Activated CD8-positive, alpha-beta T cell treated with anti-CD3 and anti-CD28 coated beads, Interleukin-2, amount 10 ng/mL, durations not matched to agents 7 days and 5 days (primary cell): ENCODE results near the gene RPS14. TPM values are rescaled to one million over a fixed set of nuclear protein-coding genes. Genes with fewer than 3 reads are reported as not detected.

Experiments used
- ATAC-seq: fragments of 150-1000 bp; cut with Tn5 transposase; one replicate; pipeline ENCODE4 v1.10.0; 2021; ENCODE audit warnings: moderate library complexity
- CTCF ChIA-PET: fragments of 350-600 bp; sonication (Branson Sonifier 250); formaldehyde crosslinking; loops from one replicate; lab custom pipeline; 2021; ENCODE audit warnings: antibody characterized with exemption; lab: Charles Lee
- POLR2A ChIA-PET: fragments of 350-600 bp; sonication (Branson Sonifier 250); formaldehyde crosslinking; loops from one replicate; lab custom pipeline; 2021; ENCODE audit warnings: antibody characterized with exemption; lab: Charles Lee
- DNase-seq: peaks from one replicate; pipeline ENCODE4 v3.0.0-alpha.2; 2020
- H3K27ac Mint-ChIP-seq: one replicate; pipeline ENCODE4 v1.8.0; 2021; ENCODE audit warnings: mild to moderate bottlenecking, mixed read lengths
- H3K27me3 Mint-ChIP-seq: one replicate; pipeline ENCODE4 v1.8.0; 2021; ENCODE audit warnings: low read depth, mixed read lengths
- H3K36me3 Mint-ChIP-seq: one replicate; pipeline ENCODE4 v1.8.0; 2021; ENCODE audit warnings: low read depth, mixed read lengths
- H3K4me1 Mint-ChIP-seq: one replicate; pipeline ENCODE4 v1.8.0; 2021; ENCODE audit warnings: low read depth, mixed read lengths
- H3K4me3 Mint-ChIP-seq: one replicate; pipeline ENCODE4 v1.8.0; 2021; ENCODE audit warnings: mild to moderate bottlenecking, mixed read lengths
- H3K9me3 Mint-ChIP-seq: one replicate; pipeline ENCODE4 v1.8.0; 2022; ENCODE audit warnings: mixed read lengths; ENCODE audit not compliant: insufficient read depth
- total RNA-seq, 2 experiments: library from RNA; stranded (reverse); gene quantifications; one replicate each; pipeline ENCODE4 v1.2.3, GENCODE V29; 2021

RPS14 gene
- total RNA-seq, 2 experiments from 2014 or later: 2,046 to 2,123 TPM

GRCh38 chr5:150443242-150444075 is 6.1 kb downstream of the RPS14 start:
- Mint-ChIP-seq H3K27ac (no peak overlapping the region), H3K36me3 (peaks cover 60% of the 10 kb centered on the region)

DNA sequence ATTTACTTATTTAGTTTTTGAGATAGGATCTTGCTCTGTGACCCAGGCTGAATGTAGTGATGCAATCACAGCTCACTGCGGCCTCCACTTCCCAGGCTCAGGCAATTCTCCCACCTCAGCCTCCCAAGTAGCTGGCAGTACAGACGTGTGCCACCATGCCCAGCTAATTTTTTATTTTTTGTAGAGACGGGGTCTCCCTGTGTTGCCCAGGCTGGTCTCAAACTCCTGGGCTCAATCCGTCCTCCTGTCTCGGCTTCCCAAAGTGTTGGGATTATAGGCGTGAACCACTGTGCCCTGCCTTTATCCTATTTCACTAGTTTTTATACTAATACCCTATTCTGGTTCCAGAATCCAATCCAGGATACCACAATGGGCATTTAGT is 6.8 kb downstream of the RPS14 start:
- POLR2A ChIA-PET: interaction anchor here (0.7 to 1.3 kb wide), 3 partner anchors 26 to 44 kb away, joined by 3 to 6 read pairs (median 3); partner anchors contain the start of gene CD74
- Mint-ChIP-seq H3K27me3 (peaks cover 2% of the 10 kb centered on the region), H3K9me3 (no peaks in the 10 kb centered on the region), H3K4me3 (no peak overlapping the region), H3K4me1 (peaks cover 31% of the 10 kb centered on the region), H3K36me3 (peaks cover 52% of the 10 kb centered on the region), H3K27ac (no peak overlapping the region)
- no peak for DNase-seq
- no peak for ATAC-seq
- CTCF ChIA-PET: interaction anchor here (1.9 kb wide), 1 partner anchor 44 kb away, joined by 4 read pairs; no protein-coding TSS in a partner anchor

More at GRCh38 chr5:150443242-150444075, 6.1 kb downstream of the RPS14 start:
- CTCF ChIA-PET: interaction anchor here (1.9 kb wide), 1 partner anchor 45 kb away, joined by 4 read pairs; no protein-coding TSS in a partner anchor
- Mint-ChIP-seq H3K9me3 (no peaks in the 10 kb centered on the region), H3K27me3 (no peaks in the 10 kb centered on the region), H3K4me3 (no peak overlapping the region), H3K4me1 (peaks cover 39% of the 10 kb centered on the region)
- DNase-seq (no peak), ATAC-seq (no peak)
- POLR2A ChIA-PET: interaction anchor here (0.5 kb wide), 1 partner anchor 10 kb away, joined by 4 read pairs; no protein-coding TSS in a partner anchor

DNA sequence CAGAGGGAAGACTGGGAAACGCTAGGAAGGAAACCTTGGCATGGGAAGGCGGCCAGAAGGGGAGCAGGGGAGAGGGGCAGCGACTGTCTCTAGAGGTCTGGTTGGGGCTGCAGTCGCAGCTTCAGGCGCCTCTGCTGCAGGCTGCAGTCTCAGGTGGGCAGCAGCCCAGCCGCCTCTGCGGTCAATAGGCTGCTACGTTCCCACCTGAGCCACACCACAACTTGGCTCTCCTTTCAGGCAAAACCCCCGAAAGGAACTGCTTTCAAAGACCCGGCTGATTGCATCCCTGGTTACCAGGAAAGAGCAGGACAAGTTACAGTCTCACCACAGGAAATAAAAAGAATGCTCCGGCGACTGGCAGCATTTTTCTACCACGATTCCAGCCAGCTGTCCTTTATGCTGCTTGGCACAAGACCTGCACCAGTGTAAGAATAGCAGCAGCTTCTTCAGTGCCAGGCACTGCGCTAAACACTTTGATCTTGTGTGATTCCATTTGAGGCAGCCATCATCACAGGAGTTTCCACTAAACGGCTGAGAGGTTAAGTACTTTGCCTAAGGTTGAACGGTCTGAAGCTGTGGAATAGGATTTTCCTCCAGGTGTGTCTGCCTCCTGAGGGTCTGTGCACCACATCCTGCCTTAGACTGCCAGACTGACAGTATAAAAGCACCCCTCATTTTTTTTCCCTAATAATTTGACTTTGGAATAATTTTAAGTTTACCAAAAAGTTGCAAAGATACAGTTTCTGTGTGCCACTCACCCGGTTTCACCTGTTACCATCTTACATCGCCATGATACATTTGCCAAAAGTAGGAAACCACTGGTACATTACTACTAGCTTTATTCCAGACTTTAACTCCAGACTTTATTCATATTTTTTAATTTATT is 7.5 kb downstream of the RPS14 start:
- DNase-seq (no peak), ATAC-seq (no peak)
- Mint-ChIP-seq H3K9me3 (no peaks in the 10 kb centered on the region), H3K36me3 (peaks cover 46% of the 10 kb centered on the region), H3K27ac (no peak overlapping the region), H3K27me3 (peaks cover 2% of the 10 kb centered on the region), H3K4me1 (peaks cover 25% of the 10 kb centered on the region), H3K4me3 (no peak overlapping the region)
- CTCF ChIA-PET: interaction anchor here (0.8 to 1.9 kb wide), 2 partner anchors 9 to 44 kb away, joined by 3 to 4 read pairs; no protein-coding TSS in a partner anchor
- POLR2A ChIA-PET: interaction anchor here (0.7 to 1.3 kb wide), 3 partner anchors 25 to 43 kb away, joined by 3 to 6 read pairs (median 3); partner anchors contain the start of gene CD74

DNA sequence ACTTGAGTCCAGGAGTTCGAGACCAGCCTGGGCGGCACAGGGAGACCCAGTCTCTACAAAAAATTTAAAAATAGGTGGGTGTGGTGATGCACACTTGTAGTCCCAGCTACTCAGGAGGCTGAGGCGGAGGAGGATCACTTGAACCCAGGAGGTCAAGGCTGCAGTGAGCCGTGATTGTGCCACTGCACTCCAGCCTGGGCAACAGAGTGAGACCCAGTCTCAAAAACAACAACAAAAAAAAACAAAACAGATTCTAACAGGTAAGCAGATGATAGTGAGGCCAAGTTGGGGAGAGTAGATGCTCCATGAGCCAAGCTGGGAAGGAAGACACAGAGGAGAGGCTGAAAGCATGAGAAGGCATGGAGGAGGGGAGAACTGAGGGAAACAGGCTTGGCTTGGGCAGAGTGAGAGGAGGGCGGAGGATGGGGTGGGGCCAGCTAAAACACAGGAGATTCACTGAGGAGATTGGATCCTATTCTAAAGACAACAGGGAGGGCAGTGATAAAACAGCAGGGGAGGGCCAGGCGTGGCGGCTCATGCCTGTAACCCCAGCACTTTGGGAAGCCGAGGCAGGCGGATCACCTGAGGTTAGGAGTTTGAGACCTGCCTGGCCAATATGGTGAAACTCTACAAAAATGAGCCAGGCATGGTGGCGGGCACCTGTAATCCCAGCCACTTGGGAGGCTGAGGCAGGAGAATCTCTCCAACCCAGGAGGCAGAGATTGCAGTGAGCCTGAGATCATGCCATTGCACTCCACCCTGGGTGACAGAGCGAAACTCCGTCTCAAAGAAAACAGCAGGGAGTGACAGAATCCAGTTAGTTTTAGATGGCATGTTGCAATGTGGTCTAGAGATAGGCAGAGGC is 8.4 kb downstream of the RPS14 start:
- ATAC-seq (no peak), DNase-seq (no peak)
- H3K4me1 Mint-ChIP-seq: peaks cover 22% of the 10 kb centered on the region
- H3K27me3 Mint-ChIP-seq: peaks cover 2% of the 10 kb centered on the region
- H3K9me3 Mint-ChIP-seq: no peaks in the 10 kb centered on the region
- no peak overlapping the region for H3K4me3 Mint-ChIP-seq
- CTCF ChIA-PET: interaction anchor here (1.0 to 1.9 kb wide), 2 partner anchors 9 to 43 kb away, joined by 3 to 4 read pairs; no protein-coding TSS in a partner anchor
- H3K27ac Mint-ChIP-seq: no peak overlapping the region
- H3K36me3 Mint-ChIP-seq: peaks cover 37% of the 10 kb centered on the region
- POLR2A ChIA-PET: interaction anchor here (1.3 kb wide), 1 partner anchor 29 kb away, joined by 6 read pairs; the partner anchor contains the start of gene CD74

GRCh38 chr5:150438873-150439546 is 10.5 kb downstream of the RPS14 start:
- ATAC-seq (no peak), DNase-seq (no peak)
- ChIA-PET CTCF (interaction anchor here (1.3 kb wide), 1 partner anchor 23 kb away, joined by 4 read pairs; no protein-coding TSS in a partner anchor), POLR2A (interaction anchor here (1.2 kb wide), 1 partner anchor 10 kb away, joined by 7 read pairs; the partner anchor contains the start of gene RPS14)
- H3K4me1 Mint-ChIP-seq: peaks cover 20% of the 10 kb centered on the region
- peaks cover 22% of the 10 kb centered on the region for H3K36me3 Mint-ChIP-seq
- no peak overlapping the region for H3K27ac Mint-ChIP-seq
- H3K9me3 Mint-ChIP-seq: no peaks in the 10 kb centered on the region
- H3K4me3 Mint-ChIP-seq: no peak overlapping the region
- H3K27me3 Mint-ChIP-seq: peaks cover 2% of the 10 kb centered on the region

- peaks cover 2% of the 10 kb centered on the region for H3K27me3 Mint-ChIP-seq
- no peaks in the 10 kb centered on the region for H3K9me3 Mint-ChIP-seq
- peaks cover 11% of the 10 kb centered on the region for H3K4me1 Mint-ChIP-seq
- H3K4me3 Mint-ChIP-seq: peak overlapping the region; percentile 41
- peak; percentile 95 for DNase-seq
- H3K36me3 Mint-ChIP-seq: no peaks in the 10 kb centered on the region
- ATAC-seq: peak; percentile 99
- ChIA-PET CTCF (interaction anchor here (0.6 to 2.7 kb wide), 22 partner anchors 9 to 322 kb away, joined by 3 to 42 read pairs (median 4); partner anchors contain the start of genes CD74, DCTN4 and RPS14), POLR2A (interaction anchor here (1.0 to 1.3 kb wide), 2 partner anchors 13 to 24 kb away, joined by 6 to 8 read pairs; partner anchors contain the start of genes CD74 and RPS14)
- H3K27ac Mint-ChIP-seq: peak overlapping the region; percentile 82
Observed at GRCh38 chr5:150436141-150436680, 13.3 kb downstream of the RPS14 start.

GRCh38 chr5:150434464-150434863 is 15.1 kb downstream of the RPS14 start:
- CTCF ChIA-PET: interaction anchor here (1.3 to 2.0 kb wide), 3 partner anchors 16 to 37 kb away, joined by 5 to 12 read pairs (median 8); partner anchors contain the start of gene CD74
- POLR2A ChIA-PET: interaction anchor here (0.5 to 1.7 kb wide), 2 partner anchors 23 to 59 kb away, joined by 4 to 7 read pairs; no protein-coding TSS in a partner anchor
- no peak for ATAC-seq
- Mint-ChIP-seq H3K36me3 (no peaks in the 10 kb centered on the region), H3K27me3 (peaks cover 2% of the 10 kb centered on the region), H3K9me3 (no peaks in the 10 kb centered on the region), H3K4me1 (peaks cover 11% of the 10 kb centered on the region), H3K4me3 (no peak overlapping the region), H3K27ac (no peak overlapping the region)
- no peak for DNase-seq

DNA sequence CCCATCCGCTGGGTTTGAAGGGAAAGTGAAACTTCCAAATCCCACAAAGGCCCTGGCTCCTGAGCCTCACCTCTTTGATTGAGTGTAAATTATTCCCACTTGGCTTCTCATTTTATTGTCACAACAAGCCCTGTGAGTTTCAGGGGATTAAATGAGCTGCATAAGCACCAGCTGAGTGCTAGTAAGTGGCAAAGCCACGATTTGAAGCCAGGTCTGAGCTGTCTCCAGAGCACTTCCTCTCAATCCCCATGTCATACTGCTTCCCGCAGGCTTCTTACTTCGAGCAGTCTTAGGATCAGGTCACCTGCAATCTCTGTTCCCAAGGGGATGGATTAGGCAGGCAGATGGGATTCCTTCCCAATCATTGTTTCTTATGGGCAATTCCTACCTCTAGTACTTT is 18.0 kb downstream of the RPS14 start:
- POLR2A ChIA-PET: interaction anchor here (1.0 kb wide), 1 partner anchor 33 kb away, joined by 3 read pairs; no protein-coding TSS in a partner anchor
- CTCF ChIA-PET: interaction anchor here (0.9 to 1.0 kb wide), 2 partner anchors 18 to 34 kb away, joined by 3 to 6 read pairs; partner anchors contain the start of gene RPS14
- H3K4me1 Mint-ChIP-seq: peaks cover 9% of the 10 kb centered on the region
- H3K9me3 Mint-ChIP-seq: no peaks in the 10 kb centered on the region
- no peak for ATAC-seq
- no peak overlapping the region for H3K27ac Mint-ChIP-seq
- DNase-seq: no peak
- H3K4me3 Mint-ChIP-seq: no peak overlapping the region
- H3K27me3 Mint-ChIP-seq: no peaks in the 10 kb centered on the region
- H3K36me3 Mint-ChIP-seq: no peaks in the 10 kb centered on the region

DNA sequence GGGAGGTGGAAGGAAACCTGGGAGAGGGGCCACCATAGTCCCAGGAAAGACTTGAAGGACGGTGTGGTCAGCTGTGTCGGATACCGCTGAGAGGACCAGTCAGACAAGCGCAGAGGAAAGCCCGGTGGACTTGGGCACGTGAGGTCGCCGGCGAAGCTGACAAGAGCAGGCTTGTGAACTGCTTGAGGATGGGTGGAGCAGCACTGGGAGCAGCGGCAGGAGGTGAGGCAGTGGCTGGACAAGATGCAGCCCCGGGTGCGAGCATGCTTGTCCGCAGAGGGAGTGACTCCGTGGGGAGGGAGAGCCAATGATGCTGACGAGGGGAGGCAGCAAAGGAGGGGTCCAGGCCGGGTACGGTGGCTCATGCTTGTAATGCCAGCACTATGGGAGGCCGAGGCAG is 18.5 kb downstream of the RPS14 start:
- ChIA-PET CTCF (interaction anchor here (0.9 kb wide), 1 partner anchor 19 kb away, joined by 3 read pairs; the partner anchor contains the start of gene RPS14), POLR2A (no interaction called here)
- Mint-ChIP-seq H3K27me3 (no peaks in the 10 kb centered on the region), H3K4me3 (no peak overlapping the region), H3K4me1 (peaks cover 4% of the 10 kb centered on the region), H3K36me3 (no peaks in the 10 kb centered on the region), H3K9me3 (no peaks in the 10 kb centered on the region), H3K27ac (no peak overlapping the region)
- ATAC-seq (no peak), DNase-seq (no peak)
